Measurements from ENCODE around the gene PEX7. TPM values are rescaled to one million over a fixed set of nuclear protein-coding genes. Genes with fewer than 3 reads are reported as not detected.
"Not testable (repeated sequence)": the region's sequence is repeated elsewhere in the genome, so short reads cannot be mapped to it uniquely, and the experiment has no call there.

The PEX7 gene
- total and polyA plus RNA-seq, 4 experiments from 2014 or later = 4.4 to 7.2 (median 5.1) TPM

GRCh38 chr6:136873748-136874147 is 51.4 kb downstream of the PEX7 start:
- peak in 1 of 5 donors; percentile 0 for DNase-seq
- no peaks in the 10 kb centered on the region for H3K27me3 Mint-ChIP-seq
- peaks cover 48 to 62% of the 10 kb centered on the region in 2 donors for H3K36me3 Mint-ChIP-seq

GRCh38 chr6:136876469-136876868 is 54.1 kb downstream of the PEX7 start:
- H3K4me3 Mint-ChIP-seq; H3K4me1 Mint-ChIP-seq; H3K27me3 Mint-ChIP-seq; intact Hi-C loops (cut with micrococcal nuclease); CTCF ChIA-PET (ENCODE audit: partially characterized antibody); H3K4me1 ChIP-seq (ENCODE audit: insufficient read depth, low read length); H3K4me3 ChIP-seq (ENCODE audit: low read length in 2 of 2); H3K27me3 ChIP-seq (ENCODE audit: insufficient read depth, low read length); H3K36me3 ChIP-seq (ENCODE audit: insufficient read depth, low read length); POLR2A ChIA-PET (ENCODE audit: partially characterized antibody); H3K27ac ChIP-seq (ENCODE audit: low read depth, low read length): not testable (repeated sequence)
- peak in 1 of 5 donors; percentile 18 for DNase-seq
- Mint-ChIP-seq H3K36me3 (peaks cover 47 to 75% of the 10 kb centered on the region in 2 donors), H3K9me3 (peaks cover 0 to 50% (median 30%) of the 10 kb centered on the region in 8 donors), H3K27ac (peak overlapping the region in 1 of 7 donors; percentile 27)
- peaks cover 6 to 16% of the 10 kb centered on the region in 2 donors for H3K9me3 ChIP-seq (ENCODE audit: control insufficient read depth in 1 of 2, low read length in 2 of 2)

More at GRCh38 chr6:136873748-136874147, 51.4 kb downstream of the PEX7 start:
- Histone ChIP-seq H3K27ac (ENCODE audit: low read depth, low read length) (no peak overlapping the region), H3K9me3 (ENCODE audit: control insufficient read depth in 1 of 2, low read length in 2 of 2) (peaks cover 6 to 16% of the 10 kb centered on the region in 2 donors), H3K27me3 (ENCODE audit: insufficient read depth, low read length) (no peaks in the 10 kb centered on the region), H3K36me3 (ENCODE audit: insufficient read depth, low read length) (peaks cover 5% of the 10 kb centered on the region), H3K4me3 (ENCODE audit: low read length in 2 of 2) (no peak overlapping the region), H3K4me1 (ENCODE audit: insufficient read depth, low read length) (no peaks in the 10 kb centered on the region)
- CTCF ChIA-PET (ENCODE audit: partially characterized antibody) = no interaction called here
- Mint-ChIP-seq H3K4me1 (peaks cover 0 to 3% (median under 1%) of the 10 kb centered on the region in 4 donors), H3K27ac (no peak overlapping the region), H3K9me3 (peaks cover 0 to 50% (median 30%) of the 10 kb centered on the region in 8 donors), H3K4me3 (no peak overlapping the region)
- intact Hi-C loops (cut with micrococcal nuclease) = no loop called here
- POLR2A ChIA-PET (ENCODE audit: partially characterized antibody) = no interaction called here

- Mint-ChIP-seq H3K27ac (peak overlapping the region in 1 of 7 donors; percentile 1), H3K36me3 (peaks cover 31 to 61% of the 10 kb centered on the region in 2 donors), H3K9me3 (peaks cover 0 to 17% (median 9%) of the 10 kb centered on the region in 8 donors), H3K27me3 (no peaks in the 10 kb centered on the region), H3K4me1 (peaks cover 0 to 6% (median 1%) of the 10 kb centered on the region in 4 donors), H3K4me3 (no peak overlapping the region)
- Histone ChIP-seq H3K27ac (ENCODE audit: low read depth, low read length) (no peak overlapping the region), H3K4me3 (ENCODE audit: low read length in 2 of 2) (no peak overlapping the region), H3K9me3 (ENCODE audit: control insufficient read depth in 1 of 2, low read length in 2 of 2) (no peaks in the 10 kb centered on the region), H3K27me3 (ENCODE audit: insufficient read depth, low read length) (no peaks in the 10 kb centered on the region), H3K36me3 (ENCODE audit: insufficient read depth, low read length) (no peaks in the 10 kb centered on the region), H3K4me1 (ENCODE audit: insufficient read depth, low read length) (no peaks in the 10 kb centered on the region)
- ChIA-PET CTCF (ENCODE audit: partially characterized antibody) (no interaction called here), POLR2A (ENCODE audit: partially characterized antibody) (no interaction called here)
- intact Hi-C loops (cut with micrococcal nuclease) = no loop called here
- no peak for DNase-seq
These were observed 58.5 kb downstream of the PEX7 start for GRCh38 chr6:136880748-136881460.

DNA sequence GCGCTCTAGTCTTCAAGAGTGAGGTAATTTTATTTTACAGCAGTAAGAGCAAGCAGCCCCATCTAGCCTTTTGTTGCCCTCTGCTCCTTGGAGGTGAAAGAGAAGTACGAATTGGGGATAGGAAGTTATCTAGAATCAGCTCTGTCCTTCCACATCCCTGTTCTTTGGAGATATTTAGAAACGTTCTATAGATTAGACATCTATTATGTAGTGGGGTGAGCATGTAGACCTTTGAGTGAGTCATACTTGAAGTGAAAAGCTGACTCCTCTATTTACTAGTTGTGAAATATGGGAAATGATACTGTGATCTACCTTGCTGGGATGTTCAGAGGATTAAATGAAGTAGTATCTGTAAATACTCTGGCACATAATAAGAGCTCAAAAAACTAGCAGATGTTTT is 63.7 kb downstream of the PEX7 start:
- Mint-ChIP-seq H3K9me3 (no peaks in the 10 kb centered on the region), H3K4me1 (no peaks in the 10 kb centered on the region), H3K36me3 (peaks cover 6 to 33% of the 10 kb centered on the region in 2 donors), H3K4me3 (no peak overlapping the region), H3K27me3 (no peaks in the 10 kb centered on the region), H3K27ac (no peak overlapping the region)
- ChIA-PET CTCF (ENCODE audit: partially characterized antibody) (interaction anchor here (0.6 kb wide), 1 partner anchor 1920 kb away, joined by 3 read pairs; no protein-coding TSS in a partner anchor), POLR2A (ENCODE audit: partially characterized antibody) (no interaction called here)
- no peak overlapping the region for H3K4me3 ChIP-seq (ENCODE audit: low read length in 2 of 2)
- no peaks in the 10 kb centered on the region for H3K4me1 ChIP-seq (ENCODE audit: insufficient read depth, low read length)
- H3K36me3 ChIP-seq (ENCODE audit: insufficient read depth, low read length) = no peaks in the 10 kb centered on the region
- intact Hi-C loops (cut with micrococcal nuclease) = no loop called here
- no peak for DNase-seq
- no peaks in the 10 kb centered on the region for H3K27me3 ChIP-seq (ENCODE audit: insufficient read depth, low read length)
- H3K9me3 ChIP-seq (ENCODE audit: control insufficient read depth in 1 of 2, low read length in 2 of 2) = no peaks in the 10 kb centered on the region
- H3K27ac ChIP-seq (ENCODE audit: low read depth, low read length) = no peak overlapping the region

DNA sequence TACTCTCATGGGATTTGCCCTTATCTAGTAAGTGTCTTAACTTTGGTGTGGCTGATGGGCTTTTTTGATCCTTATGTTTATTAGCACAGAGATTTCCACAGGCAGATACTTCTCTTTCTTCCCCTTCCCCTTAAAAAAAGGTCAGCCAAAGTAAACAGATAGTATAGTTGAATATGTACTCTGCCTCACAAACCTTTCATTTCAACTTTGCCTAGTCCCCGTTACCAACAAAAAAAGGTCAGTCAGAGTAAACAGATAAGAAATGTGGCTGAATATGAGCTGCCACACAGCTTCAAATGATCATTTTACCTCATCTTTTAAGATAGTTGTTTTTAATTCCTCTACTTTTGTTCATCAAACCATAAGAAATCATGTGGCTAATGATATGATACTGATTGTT is 65.6 kb downstream of the PEX7 start:
- Mint-ChIP-seq H3K4me1 (no peaks in the 10 kb centered on the region), H3K36me3 (peaks cover 2 to 29% of the 10 kb centered on the region in 2 donors), H3K4me3 (no peak overlapping the region), H3K27ac (no peak overlapping the region), H3K27me3 (no peaks in the 10 kb centered on the region), H3K9me3 (no peaks in the 10 kb centered on the region)
- Histone ChIP-seq H3K4me3 (ENCODE audit: low read length in 2 of 2) (no peak overlapping the region), H3K4me1 (ENCODE audit: insufficient read depth, low read length) (no peaks in the 10 kb centered on the region), H3K27ac (ENCODE audit: low read depth, low read length) (no peak overlapping the region), H3K36me3 (ENCODE audit: insufficient read depth, low read length) (no peaks in the 10 kb centered on the region), H3K27me3 (ENCODE audit: insufficient read depth, low read length) (no peaks in the 10 kb centered on the region), H3K9me3 (ENCODE audit: control insufficient read depth in 1 of 2, low read length in 2 of 2) (no peaks in the 10 kb centered on the region)
- POLR2A ChIA-PET (ENCODE audit: partially characterized antibody) = no interaction called here
- intact Hi-C loops (cut with micrococcal nuclease) = no loop called here
- CTCF ChIA-PET (ENCODE audit: partially characterized antibody) = interaction anchor here (2.5 kb wide), 1 partner anchor 243 kb away, joined by 5 read pairs; no protein-coding TSS in a partner anchor
- DNase-seq = no peak

- Mint-ChIP-seq H3K27me3 (no peaks in the 10 kb centered on the region), H3K36me3 (peaks cover 7 to 29% of the 10 kb centered on the region in 2 donors), H3K4me3 (no peak overlapping the region), H3K9me3 (no peaks in the 10 kb centered on the region), H3K4me1 (no peaks in the 10 kb centered on the region), H3K27ac (no peak overlapping the region)
- Histone ChIP-seq H3K36me3 (ENCODE audit: insufficient read depth, low read length) (no peaks in the 10 kb centered on the region), H3K27me3 (ENCODE audit: insufficient read depth, low read length) (no peaks in the 10 kb centered on the region), H3K9me3 (ENCODE audit: control insufficient read depth in 1 of 2, low read length in 2 of 2) (no peaks in the 10 kb centered on the region), H3K27ac (ENCODE audit: low read depth, low read length) (no peak overlapping the region), H3K4me3 (ENCODE audit: low read length in 2 of 2) (no peak overlapping the region), H3K4me1 (ENCODE audit: insufficient read depth, low read length) (no peaks in the 10 kb centered on the region)
- DNase-seq = no peak
- ChIA-PET CTCF (ENCODE audit: partially characterized antibody) (interaction anchor here (2.5 kb wide), 1 partner anchor 245 kb away, joined by 5 read pairs; no protein-coding TSS in a partner anchor), POLR2A (ENCODE audit: partially characterized antibody) (no interaction called here)
- intact Hi-C loops (cut with micrococcal nuclease) = no loop called here
These were observed 67.1 kb downstream of the PEX7 start for GRCh38 chr6:136889271-136890193.

DNA sequence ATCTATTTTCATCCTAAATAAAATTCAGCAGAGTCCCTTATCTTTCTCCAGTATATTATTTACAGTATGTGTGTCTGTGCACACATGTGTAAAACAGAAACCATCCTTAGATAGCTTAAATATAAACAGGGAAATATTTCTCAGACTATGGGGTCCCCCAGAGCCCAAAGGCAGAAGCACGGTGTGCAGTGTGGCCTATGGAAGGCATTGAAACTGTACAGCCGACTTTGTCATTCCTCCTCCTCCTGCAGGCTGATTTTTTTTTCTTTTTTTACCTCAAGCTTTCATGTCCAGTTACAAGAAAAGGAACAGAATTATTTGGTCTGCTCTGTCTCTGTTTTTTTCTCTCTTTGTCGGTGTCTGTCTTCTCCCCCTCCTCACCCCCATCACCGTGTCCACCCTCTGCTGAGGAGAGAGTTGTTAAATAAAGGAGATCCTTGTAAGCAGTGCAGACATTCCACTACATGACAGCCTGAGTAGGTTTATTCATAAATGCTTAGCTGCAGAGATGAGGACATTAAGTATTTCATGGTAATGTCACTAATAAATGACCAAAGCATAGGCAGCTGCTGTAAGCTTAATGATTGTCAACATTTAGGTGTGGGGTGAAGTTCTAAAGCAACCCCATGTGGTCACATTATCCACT is 67.9 kb downstream of the PEX7 start:
- intact Hi-C loops (cut with micrococcal nuclease) = no loop called here
- Mint-ChIP-seq H3K36me3 (peaks cover 7 to 29% of the 10 kb centered on the region in 2 donors), H3K27ac (peak overlapping the region in 1 of 7 donors; percentile 31), H3K4me3 (no peak overlapping the region), H3K4me1 (no peaks in the 10 kb centered on the region), H3K9me3 (no peaks in the 10 kb centered on the region), H3K27me3 (no peaks in the 10 kb centered on the region)
- Histone ChIP-seq H3K4me1 (ENCODE audit: insufficient read depth, low read length) (no peaks in the 10 kb centered on the region), H3K27ac (ENCODE audit: low read depth, low read length) (no peak overlapping the region), H3K9me3 (ENCODE audit: control insufficient read depth in 1 of 2, low read length in 2 of 2) (no peaks in the 10 kb centered on the region), H3K27me3 (ENCODE audit: insufficient read depth, low read length) (no peaks in the 10 kb centered on the region), H3K4me3 (ENCODE audit: low read length in 2 of 2) (no peak overlapping the region), H3K36me3 (ENCODE audit: insufficient read depth, low read length) (no peaks in the 10 kb centered on the region)
- no peak for DNase-seq
- POLR2A ChIA-PET (ENCODE audit: partially characterized antibody) = no interaction called here
- CTCF ChIA-PET (ENCODE audit: partially characterized antibody) = interaction anchor here (2.5 kb wide), 1 partner anchor 245 kb away, joined by 5 read pairs; no protein-coding TSS in a partner anchor

All from CD4-positive, alpha-beta memory T cell (primary cell).